Heart left ventricle (tissue), 13 donors: ENCODE results near the gene OR5AP2.
"Not testable (repeated sequence)": the region's sequence is repeated elsewhere in the genome, so short reads cannot be mapped to it uniquely, and the experiment has no call there.

ENCODE experiments used
- POLR2A ChIP-seq, 2 donors: fragments of 450-650 bp; IDR thresholded peaks; one replicate each; pipeline ENCODE4 v1.6.1; 2017; ENCODE audit warnings: antibody characterized with exemption in 2 of 2, mild to moderate bottlenecking in 2 of 2, moderate library complexity in 2 of 2
- TF ChIP-seq, protein P1 (sequence below), 12 donors: fragments of 200-600 bp; sonication (generic) in 4 of 12; IDR thresholded peaks; one replicate each; pipeline versions ENCODE4 v1.5.0 to v1.8.0; 2018 to 2022; ENCODE audit warnings: antibody characterized with exemption in 12 of 12, mild to moderate bottlenecking in 5 of 12
- donor health status: ischemic (EF 13 %, LVEDD 7.1; RV severe dilation, severe dysfunction).
- donor health status: DM: no; HTN: yes; CAD: no.
- donor health status: DM: no; HTN: no; CAD: no.
- donor health status: ischemic (EF 25% LVEDD 6.9; RV normal size, moderate dysfunction).
- donor health status: ischemic (EF 25% LVEDD 5.7; RV mildly dilated, moderate dysfunction).
- donor health status: ischemic (EF 35%, LVEDD 5.7; RV mildly dilated, moderate dysfunction).
- donor health status: nonischemic (EF 11% LVEDD 7.7; RV severe dilation, severe dysfunction).
- donor health status: DM: yes; HTN: yes; CAD: no.
- donor health status: PGD.
- donor health status: ischemic (EF 29% LVEDD 5.4; RV normal size, mild dysfunction).
- donor health status: nonischemic (EF 23%, LVEDD 6.1; RV moderate dilation, normal function).

DNA sequence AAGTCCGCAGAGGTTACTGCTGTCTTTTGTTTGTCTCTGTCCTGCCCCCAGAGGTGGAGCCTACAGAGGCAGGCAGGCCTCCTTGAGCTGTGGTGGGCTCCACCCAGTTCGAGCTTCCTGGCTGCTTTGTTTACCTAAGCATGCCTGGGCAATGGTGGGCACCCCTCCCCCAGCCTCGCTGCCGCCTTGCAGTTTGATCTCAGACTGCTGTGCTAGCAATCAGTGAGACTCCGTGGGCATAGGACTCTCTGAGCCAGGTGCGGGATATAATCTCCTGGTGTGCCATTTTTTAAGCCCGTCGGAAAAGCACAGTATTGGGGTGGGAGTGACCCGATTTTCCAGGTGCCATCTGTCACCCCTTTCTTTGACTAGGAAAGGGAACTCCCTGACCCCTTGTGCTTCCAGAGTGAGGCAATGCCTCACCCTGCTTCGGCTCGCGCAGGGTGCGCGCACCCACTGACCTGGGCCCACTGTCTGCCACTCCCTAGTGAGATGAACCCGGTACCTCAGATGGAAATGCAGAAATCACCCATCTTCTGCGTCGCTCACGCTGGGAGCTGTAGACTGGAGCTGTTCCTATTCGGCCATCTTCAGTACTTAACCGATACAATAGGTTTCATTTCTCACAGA, 50.0 kb downstream of the OR5AP2 start:
- TF ChIP-seq, protein P1, sequence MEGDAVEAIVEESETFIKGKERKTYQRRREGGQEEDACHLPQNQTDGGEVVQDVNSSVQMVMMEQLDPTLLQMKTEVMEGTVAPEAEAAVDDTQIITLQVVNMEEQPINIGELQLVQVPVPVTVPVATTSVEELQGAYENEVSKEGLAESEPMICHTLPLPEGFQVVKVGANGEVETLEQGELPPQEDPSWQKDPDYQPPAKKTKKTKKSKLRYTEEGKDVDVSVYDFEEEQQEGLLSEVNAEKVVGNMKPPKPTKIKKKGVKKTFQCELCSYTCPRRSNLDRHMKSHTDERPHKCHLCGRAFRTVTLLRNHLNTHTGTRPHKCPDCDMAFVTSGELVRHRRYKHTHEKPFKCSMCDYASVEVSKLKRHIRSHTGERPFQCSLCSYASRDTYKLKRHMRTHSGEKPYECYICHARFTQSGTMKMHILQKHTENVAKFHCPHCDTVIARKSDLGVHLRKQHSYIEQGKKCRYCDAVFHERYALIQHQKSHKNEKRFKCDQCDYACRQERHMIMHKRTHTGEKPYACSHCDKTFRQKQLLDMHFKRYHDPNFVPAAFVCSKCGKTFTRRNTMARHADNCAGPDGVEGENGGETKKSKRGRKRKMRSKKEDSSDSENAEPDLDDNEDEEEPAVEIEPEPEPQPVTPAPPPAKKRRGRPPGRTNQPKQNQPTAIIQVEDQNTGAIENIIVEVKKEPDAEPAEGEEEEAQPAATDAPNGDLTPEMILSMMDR (IDR thresholded peaks at IDR 0.05) = not testable (repeated sequence)
- TF ChIP-seq POLR2A (IDR thresholded peaks at IDR 0.05) = not testable (repeated sequence)
